Middle frontal gyrus (tissue), 1 donor: ENCODE measurements around the gene LRRC49.

Experiments used
- DNase-seq: peaks from one replicate; pipeline ENCODE4 v3.0.0-alpha.2; 2015; ENCODE audit warnings: low spot score; ENCODE audit errors: extremely low spot score

LRRC49 gene

DNA sequence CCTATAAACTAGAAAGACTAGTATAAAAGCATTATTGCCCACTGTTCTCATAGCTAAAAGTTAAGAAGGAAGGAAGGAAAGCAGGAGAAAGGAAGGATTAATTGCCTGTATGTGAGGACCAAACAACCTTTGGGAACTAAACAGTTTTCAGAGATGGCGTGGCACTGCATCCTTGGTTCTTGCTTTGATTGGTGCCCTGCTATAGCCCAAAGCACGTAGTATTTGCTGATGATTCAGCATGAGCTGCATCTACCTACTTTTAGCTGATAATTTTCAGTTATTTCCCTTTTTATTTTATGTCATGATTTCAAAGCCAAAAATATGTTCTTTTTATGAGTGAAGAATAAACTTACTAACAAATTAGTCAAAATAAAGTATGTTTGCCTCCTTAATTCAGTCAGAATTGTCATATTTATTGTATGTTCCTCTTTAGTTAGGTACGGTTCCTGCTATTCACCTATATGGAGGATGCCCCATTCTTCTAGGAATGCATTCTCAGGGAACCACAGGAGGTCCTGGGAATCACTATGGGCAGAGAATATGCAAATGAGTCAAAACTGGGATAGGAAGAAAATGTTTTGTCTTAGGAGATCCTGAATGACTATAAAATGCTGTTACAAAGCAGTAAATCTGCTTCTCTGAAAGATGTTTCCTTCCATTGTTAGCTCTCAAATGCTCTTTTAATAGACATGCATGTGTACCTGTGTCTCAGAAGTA lies 157.2 kb downstream of the LRRC49 start:
- DNase-seq, result no peak

- DNase-seq, result no peak
Measured at GRCh38 chr15:71050461-71050860, 157.8 kb downstream of the LRRC49 start.

- no peak for DNase-seq
Measured at GRCh38 chr15:71051539-71051938, 158.9 kb downstream of the LRRC49 start.

- DNase-seq, result no peak
Measured at GRCh38 chr15:71052356-71052755, 159.7 kb downstream of the LRRC49 start.

- no peak for DNase-seq
Measured at GRCh38 chr15:71054286-71054952, 161.8 kb downstream of the LRRC49 start.

- DNase-seq, result no peak
Measured at GRCh38 chr15:71055461-71055860, 162.8 kb downstream of the LRRC49 start.

GRCh38 chr15:71056111-71056510 lies 163.5 kb downstream of the LRRC49 start:
- no peak for DNase-seq

- no peak for DNase-seq
Measured at GRCh38 chr15:71057143-71057542, 164.5 kb downstream of the LRRC49 start.

- DNase-seq, result no peak
Measured at GRCh38 chr15:71057581-71057980, 165.0 kb downstream of the LRRC49 start.

DNA sequence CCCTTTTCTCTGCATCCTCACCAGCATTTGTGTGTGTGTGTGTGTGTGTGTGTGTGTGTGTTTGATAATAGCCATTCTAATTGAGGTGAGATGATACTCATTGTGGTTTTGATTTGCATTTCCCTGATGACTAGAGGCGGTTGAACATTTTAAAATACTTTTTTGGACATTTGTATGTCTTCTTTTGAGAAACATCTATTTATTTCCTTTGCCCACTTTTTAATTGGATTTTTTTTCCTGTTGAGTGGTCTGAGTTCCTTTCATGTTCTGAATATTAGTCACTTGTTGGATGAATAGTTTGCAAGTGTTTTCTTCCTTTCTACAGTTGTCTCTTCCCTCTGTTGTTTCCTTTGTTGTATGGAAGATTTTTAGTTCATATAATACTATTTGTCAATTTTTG lies 168.4 kb downstream of the LRRC49 start:
- DNase-seq, result no peak

- DNase-seq, result no peak
Measured at GRCh38 chr15:71066983-71067382, 174.4 kb downstream of the LRRC49 start.

- no peak for DNase-seq
Measured at GRCh38 chr15:71069693-71070092, 177.1 kb downstream of the LRRC49 start.

GRCh38 chr15:71071529-71071928 lies 178.9 kb downstream of the LRRC49 start:
- DNase-seq, result no peak

GRCh38 chr15:71072423-71072822 lies 179.8 kb downstream of the LRRC49 start:
- DNase-seq, result no peak

GRCh38 chr15:71078506-71079207 lies 186.0 kb downstream of the LRRC49 start:
- DNase-seq, result no peak

- no peak for DNase-seq
Measured at GRCh38 chr15:71079208-71080044, 186.8 kb downstream of the LRRC49 start.

DNA sequence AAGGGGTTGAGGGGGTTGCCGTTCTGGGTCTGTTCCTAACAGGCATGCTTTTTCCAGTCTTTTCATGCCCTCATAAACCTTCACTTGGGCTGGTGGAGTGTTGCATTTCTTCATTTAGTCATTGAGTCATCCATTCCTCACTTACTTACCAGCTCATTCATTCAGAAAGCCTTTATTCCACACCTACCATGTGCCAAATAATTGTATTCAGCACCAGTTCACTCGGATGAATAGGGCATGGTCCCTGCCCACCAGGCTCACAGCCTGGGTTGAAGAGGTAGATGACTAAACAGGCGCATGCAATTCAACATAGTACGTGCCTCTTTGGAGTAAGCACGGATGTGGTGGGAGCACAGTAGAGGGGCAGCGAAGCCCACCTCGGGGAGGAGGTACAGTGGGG lies 187.5 kb downstream of the LRRC49 start:
- DNase-seq, result no peak

GRCh38 chr15:71080705-71081104 lies 188.1 kb downstream of the LRRC49 start:
- DNase-seq, result no peak

GRCh38 chr15:71082803-71083202 lies 190.2 kb downstream of the LRRC49 start:
- DNase-seq, result no peak

- DNase-seq, result no peak
Measured at GRCh38 chr15:71083349-71083748, 190.7 kb downstream of the LRRC49 start.

DNA sequence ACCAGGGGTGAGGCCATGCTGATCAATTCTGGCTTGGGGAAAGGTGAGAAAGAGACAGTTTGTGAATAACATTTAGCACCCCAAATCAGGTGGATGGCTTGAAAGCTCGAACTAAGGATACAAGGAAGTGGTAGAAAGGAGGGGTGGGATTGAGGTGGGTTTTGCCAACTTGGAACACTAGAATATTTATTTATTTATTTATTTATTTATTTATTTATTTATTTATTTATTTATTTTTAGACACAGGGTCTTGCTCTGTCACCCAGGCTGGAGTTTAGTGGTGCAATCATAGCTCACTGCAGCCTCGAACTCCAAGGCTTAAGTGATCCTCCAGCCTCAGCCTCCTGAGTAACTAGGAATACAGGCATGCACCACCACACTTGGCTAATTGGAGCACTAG lies 191.6 kb downstream of the LRRC49 start:
- no peak for DNase-seq

GRCh38 chr15:71085809-71086208 lies 193.2 kb downstream of the LRRC49 start:
- DNase-seq, result no peak
